ENCODE measurements around the gene RASGRP3.
A peak's percentile ranks its signal among the peaks of the same experiment; 100 is the strongest.
"Not testable (repeated sequence)": the region's sequence is repeated elsewhere in the genome, so short reads cannot be mapped to it uniquely, and the experiment has no call there.

RASGRP3 gene

GRCh38 chr2:33453905-33454479 is 22.5 kb upstream of the RASGRP3 start:
- DNase-seq (ENCODE audit: low spot score) = no peak

- DNase-seq (ENCODE audit: low spot score) = no peak
Measured at GRCh38 chr2:33457556-33458247, 18.7 kb upstream of the RASGRP3 start.

GRCh38 chr2:33458248-33458819 is 18.1 kb upstream of the RASGRP3 start:
- DNase-seq (ENCODE audit: low spot score) = no peak

- DNase-seq (ENCODE audit: low spot score) = no peak
Measured at GRCh38 chr2:33459745-33460144, 16.7 kb upstream of the RASGRP3 start.

- not testable (repeated sequence) for DNase-seq (ENCODE audit: low spot score)
Measured at GRCh38 chr2:33462512-33462911, 13.9 kb upstream of the RASGRP3 start.

- no peak for DNase-seq (ENCODE audit: low spot score)
Measured at GRCh38 chr2:33467413-33467812, 9.0 kb upstream of the RASGRP3 start.

GRCh38 chr2:33469238-33469637 is 7.2 kb upstream of the RASGRP3 start:
- no peak for DNase-seq (ENCODE audit: low spot score)

GRCh38 chr2:33475224-33476130 is 972 bp upstream of the RASGRP3 start:
- DNase-seq (ENCODE audit: low spot score) = peak; percentile 53

GRCh38 chr2:33476793-33477190 is 343 bp downstream of the RASGRP3 start:
- DNase-seq (ENCODE audit: low spot score) = no peak

GRCh38 chr2:33477473-33478468 is 1.3 kb downstream of the RASGRP3 start:
- DNase-seq (ENCODE audit: low spot score) = no peak

GRCh38 chr2:33478968-33479731 is 2.7 kb downstream of the RASGRP3 start:
- no peak for DNase-seq (ENCODE audit: low spot score)

GRCh38 chr2:33482518-33482917 is 6.1 kb downstream of the RASGRP3 start:
- DNase-seq (ENCODE audit: low spot score) = no peak

- no peak for DNase-seq (ENCODE audit: low spot score)
Measured at GRCh38 chr2:33484042-33484621, 7.7 kb downstream of the RASGRP3 start.

GRCh38 chr2:33485051-33485450 is 8.6 kb downstream of the RASGRP3 start:
- no peak for DNase-seq (ENCODE audit: low spot score)

- DNase-seq (ENCODE audit: low spot score) = no peak
Measured at GRCh38 chr2:33486544-33486943, 10.1 kb downstream of the RASGRP3 start.

- no peak for DNase-seq (ENCODE audit: low spot score)
Measured at GRCh38 chr2:33488178-33488690, 11.8 kb downstream of the RASGRP3 start.

- DNase-seq (ENCODE audit: low spot score) = no peak
Measured at GRCh38 chr2:33488715-33489540, 12.5 kb downstream of the RASGRP3 start.

GRCh38 chr2:33489835-33490431 is 13.5 kb downstream of the RASGRP3 start:
- DNase-seq (ENCODE audit: low spot score) = no peak

Measured in cerebellar cortex (tissue), 1 donor.